ENCODE measurements around the gene CACNA1D.

The CACNA1D gene

DNA sequence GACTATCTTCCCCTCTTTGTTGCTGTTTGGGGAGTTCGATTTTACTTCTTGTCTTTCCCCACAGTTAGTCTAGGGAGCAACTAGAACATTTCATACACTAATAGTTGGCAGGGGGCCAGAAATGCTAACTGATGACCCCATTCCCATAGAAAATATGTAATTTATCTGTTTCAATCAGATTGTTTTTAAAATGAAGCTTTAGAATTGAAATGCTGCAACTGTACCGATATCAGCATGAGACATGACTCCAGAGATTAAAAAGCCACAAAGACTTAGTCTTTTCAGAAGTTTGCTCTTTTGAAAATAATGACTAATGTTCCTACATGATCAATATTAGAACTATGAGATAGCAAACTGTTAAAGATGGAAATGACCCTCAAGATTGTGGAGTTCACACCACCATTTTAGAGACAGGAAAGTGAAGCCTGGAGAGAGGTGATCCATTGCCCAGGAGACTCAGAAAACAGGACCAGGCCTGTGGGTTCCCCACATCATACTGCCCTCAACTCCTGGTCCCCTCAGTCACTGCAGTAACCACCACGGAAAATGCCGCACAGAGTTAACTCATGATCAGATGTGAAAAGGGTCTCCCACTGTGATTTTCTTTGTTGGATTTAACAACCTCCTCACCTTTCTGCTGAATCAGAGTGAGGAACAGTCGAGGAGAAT, 221.5 kb downstream of the CACNA1D start:
- DNase-seq (ENCODE audit: low read depth) = no peak

- DNase-seq (ENCODE audit: low read depth) = no peak
These were observed 222.6 kb downstream of the CACNA1D start for GRCh38 chr3:53716998-53717397.

DNA sequence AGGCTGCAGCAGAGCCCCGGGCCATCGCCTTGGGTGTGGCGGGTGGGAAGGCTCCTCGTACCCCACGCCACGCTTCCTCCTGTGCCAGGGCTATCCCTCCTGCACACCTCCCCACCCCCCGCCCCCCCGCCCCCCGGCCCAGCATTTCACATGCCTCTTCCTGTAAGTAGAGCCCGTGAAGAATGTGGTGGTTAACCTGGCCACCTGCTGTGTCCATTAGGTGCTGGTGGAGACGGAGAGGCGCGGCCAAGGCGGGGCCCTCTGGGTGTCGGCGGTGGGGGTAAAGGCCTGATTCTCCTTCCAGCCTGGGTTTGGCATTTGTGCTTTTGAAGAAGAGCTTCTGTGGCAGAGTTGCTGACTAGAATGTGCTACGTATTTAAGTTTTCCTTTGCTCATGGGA, 224.1 kb downstream of the CACNA1D start:
- DNase-seq (ENCODE audit: low read depth) = no peak

DNA sequence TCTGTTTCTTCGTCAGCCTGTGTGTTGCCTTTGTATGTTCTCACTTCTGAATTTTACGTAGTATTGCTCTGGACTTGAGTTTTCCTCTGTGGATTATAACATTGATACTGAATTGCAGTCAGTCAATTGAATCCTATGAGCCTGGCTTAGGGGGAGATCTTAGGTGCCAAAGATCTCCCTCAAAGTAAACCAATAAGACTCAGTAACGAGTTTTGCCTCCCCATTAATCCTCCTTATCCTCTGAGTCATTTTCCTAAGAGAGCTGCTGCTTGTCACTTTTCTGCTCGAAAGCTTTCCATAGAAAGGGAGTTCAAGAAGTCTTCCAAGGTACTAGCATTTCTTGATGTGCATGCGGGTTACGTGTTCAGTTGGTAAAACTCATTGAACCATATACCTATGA, 225.4 kb downstream of the CACNA1D start:
- DNase-seq (ENCODE audit: low read depth) = no peak

DNA sequence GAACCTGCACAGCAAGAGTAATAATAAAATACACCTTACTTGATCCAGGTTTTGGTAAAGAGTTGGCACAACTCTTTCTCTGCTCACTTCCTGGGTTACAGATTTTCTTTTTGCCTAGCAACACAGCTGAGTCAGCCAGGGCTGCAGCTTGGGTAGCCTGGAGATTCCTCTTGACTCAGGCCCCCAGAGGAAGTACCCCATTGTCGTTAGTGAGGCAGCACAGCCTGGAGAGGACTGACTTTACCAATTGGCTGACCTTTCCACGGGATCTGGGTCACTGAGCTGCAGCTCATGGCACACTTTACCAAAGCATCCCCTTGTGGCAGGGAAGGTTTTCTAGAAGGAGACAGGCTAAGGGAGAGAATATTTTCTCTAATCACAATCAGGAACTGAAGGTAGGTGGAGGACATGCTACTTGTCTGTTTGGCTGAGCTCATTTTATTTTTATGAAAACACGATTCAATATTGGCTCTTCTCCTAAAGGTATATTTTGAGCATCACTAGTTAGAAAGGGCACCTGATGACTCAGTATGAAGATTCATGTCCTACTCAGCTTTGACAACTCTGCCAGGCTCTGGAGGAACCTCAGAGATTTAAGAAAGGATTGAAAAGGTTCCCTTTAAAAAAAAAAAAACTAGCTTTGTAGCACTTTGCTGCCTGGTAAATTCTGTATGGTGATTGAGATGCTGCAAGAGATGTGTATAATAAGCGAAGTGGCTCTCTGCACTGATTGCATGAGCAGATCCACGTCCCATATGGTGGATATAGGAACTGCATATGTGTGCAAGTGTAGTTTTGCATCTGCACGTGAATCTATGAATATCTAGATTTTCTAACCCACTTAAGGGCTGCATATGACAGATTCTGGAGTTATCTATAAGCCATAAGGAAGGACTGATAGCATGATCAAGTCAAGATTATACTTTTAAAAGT, 227.0 kb downstream of the CACNA1D start:
- no peak for DNase-seq (ENCODE audit: low read depth)

DNA sequence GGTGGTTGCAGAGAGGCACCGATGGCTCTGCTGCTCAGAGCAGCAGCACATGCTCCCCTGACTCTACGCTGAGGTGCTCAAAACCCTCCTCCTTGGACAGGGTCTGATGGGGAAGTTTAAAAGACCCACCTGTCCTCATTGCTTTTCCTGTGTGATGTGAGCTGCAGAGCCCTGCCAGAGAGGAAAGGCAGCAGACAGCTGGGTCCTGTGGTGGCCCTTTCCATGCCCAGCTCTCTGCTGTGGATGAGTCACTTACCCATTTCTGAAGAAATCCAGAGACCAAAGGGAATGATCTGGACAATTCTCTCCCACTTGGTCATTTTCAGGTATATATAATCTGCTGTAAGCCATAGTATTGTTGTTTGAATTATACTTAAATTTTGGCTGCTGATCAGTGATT, 230.2 kb downstream of the CACNA1D start:
- no peak for DNase-seq (ENCODE audit: low read depth)

DNA sequence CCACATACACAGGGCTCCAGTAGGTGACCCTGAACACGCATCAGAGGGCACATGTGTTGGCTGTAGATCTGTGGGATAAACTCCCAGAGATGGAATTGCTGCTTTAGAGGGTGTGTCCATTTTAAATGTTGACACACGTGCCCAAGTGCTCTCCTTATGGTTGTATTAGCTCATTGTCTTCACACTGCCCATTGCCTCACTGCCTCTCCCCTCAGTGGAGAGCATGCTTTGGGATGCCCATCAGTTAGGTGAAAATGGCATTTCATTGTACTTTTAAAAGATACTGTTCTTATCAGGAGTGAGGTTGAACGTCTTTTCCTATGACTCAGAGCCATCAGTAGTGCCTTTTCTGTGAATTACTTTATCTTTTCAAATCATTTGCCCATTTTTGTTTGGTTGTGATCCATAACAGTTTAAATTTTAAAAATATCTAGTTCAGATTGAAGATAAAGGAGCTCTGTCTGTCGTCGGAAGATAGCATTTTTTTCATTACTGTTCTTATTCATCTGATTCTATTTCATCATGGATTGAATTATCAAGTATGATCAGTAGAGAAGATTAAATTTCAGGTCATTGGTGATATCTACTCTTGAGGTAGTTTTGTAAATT, 231.1 kb downstream of the CACNA1D start:
- no peak for DNase-seq (ENCODE audit: low read depth)

DNA sequence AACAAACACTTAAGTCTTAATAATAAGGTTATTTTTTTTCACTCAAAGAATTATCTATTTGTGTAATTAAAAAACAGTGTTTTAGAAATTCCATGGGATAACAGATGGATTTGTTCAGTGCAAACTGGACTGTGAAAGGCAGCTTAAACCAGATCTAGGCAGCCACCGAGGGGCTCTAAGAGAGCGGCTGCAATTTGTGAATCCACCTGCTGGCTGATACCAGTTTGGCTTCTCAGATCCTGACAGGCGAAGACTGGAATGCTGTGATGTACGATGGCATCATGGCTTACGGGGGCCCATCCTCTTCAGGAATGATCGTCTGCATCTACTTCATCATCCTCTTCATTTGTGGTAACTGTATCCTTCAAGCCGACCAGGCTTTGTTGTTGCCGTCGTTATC, 232.2 kb downstream of the CACNA1D start:
- DNase-seq (ENCODE audit: low read depth) = no peak

- DNase-seq (ENCODE audit: low read depth) = no peak
These were observed 234.2 kb downstream of the CACNA1D start for GRCh38 chr3:53728606-53729005.

DNA sequence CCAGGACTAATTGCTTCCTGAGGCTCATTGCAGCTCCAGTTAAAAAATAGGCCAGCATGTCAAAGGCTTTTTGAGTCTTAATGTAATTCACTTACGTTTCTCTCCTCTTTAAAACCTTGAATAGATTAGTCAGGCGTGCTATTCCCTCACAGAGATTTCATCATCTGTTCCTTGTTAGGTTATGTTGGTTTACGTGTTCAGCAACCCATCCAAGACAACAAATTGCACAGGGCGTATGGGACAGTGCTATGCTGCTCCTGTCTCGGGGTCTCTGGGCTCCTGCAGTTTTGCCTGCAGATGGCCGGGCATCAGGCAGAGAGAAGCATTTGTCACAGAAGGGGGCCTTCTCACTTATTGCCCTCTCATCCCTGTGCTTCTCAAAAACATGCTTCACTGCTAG, 234.7 kb downstream of the CACNA1D start:
- DNase-seq (ENCODE audit: low read depth) = no peak

- no peak for DNase-seq (ENCODE audit: low read depth)
These were observed 235.2 kb downstream of the CACNA1D start for GRCh38 chr3:53729618-53730017.

DNA sequence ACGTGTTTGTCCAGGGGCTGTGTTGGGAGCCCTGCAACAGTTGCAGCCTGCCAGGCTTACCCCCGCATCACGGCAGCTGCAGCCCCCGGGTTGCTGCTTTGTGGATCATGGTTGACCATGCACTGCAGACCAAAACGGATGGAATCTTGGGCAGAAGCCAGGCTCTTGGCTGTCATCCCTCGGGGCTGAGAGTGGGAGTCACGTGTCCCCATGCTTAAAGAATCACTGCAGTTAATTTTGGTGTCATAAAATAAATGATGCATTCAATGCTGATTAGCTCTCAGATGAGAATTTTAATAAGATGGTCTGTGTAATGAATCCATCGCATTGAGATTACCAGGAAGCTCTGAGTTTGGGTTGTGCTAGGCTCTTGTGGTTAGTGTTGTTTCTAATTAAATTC, 236.2 kb downstream of the CACNA1D start:
- DNase-seq (ENCODE audit: low read depth) = no peak

GRCh38 chr3:53731934-53732624, 237.7 kb downstream of the CACNA1D start:
- no peak for DNase-seq (ENCODE audit: low read depth)

DNA sequence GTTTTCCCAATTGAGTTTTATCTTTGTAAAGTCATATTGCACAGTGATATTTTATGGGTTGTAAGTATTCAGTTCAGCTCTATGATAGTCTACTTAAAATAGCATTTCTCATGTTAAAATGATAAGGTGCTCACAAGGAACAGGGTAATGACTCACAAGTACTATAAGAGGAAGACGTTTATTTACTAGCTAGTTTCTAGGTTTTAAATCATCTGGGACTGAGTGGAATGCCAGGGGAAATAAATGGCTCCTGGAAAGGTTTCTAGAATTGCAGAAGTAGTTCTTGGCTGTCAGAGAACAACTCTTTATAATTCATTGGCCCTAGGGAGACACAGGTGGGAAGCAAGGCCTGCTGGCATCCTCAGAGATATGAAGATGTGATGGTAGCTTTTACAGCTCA, 239.0 kb downstream of the CACNA1D start:
- DNase-seq (ENCODE audit: low read depth) = no peak

- DNase-seq (ENCODE audit: low read depth) = no peak
These were observed 245.6 kb downstream of the CACNA1D start for GRCh38 chr3:53739966-53740365.

GRCh38 chr3:53740956-53741355, 246.5 kb downstream of the CACNA1D start:
- no peak for DNase-seq (ENCODE audit: low read depth)

- DNase-seq (ENCODE audit: low read depth) = no peak
These were observed 249.9 kb downstream of the CACNA1D start for GRCh38 chr3:53744351-53744750.

GRCh38 chr3:53747559-53747958, 253.1 kb downstream of the CACNA1D start:
- DNase-seq (ENCODE audit: low read depth) = no peak

DNA sequence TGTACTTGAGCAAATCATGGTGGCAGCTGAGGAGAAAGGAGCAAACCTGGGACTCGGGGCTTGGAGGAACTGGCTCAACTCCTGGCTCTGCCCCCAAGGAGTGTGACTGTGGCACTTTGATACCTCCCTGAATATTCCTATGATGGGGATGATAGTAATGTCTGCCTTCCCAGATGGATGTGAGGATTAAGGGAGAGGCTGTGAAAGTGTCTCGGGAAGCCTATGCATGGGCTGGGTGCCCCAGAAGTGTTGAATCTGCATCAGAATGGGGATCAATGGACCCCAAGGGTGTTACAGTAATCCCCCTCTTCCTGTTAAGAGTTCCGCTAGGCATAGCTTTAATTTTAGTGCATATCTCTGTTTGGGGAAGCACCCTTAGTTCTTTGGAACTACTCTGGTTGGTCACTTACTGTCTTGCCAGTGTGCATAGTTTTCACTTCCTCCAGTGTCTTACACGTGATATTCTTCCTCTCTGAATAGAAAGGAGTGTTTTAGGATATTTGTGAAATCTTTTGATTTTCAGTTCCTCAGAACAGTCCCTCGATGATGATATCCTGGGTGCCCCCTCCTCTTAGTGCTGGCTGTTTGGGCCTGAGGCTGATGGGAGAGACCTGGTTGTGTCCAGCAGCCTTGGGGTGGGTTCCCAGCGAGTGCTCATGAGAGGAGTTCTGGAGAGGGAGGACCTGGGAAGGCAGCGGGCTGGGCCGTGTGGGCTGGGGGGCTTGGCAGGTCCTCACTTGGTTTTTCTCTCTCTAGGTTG, 254.3 kb downstream of the CACNA1D start:
- no peak for DNase-seq (ENCODE audit: low read depth)

DNA sequence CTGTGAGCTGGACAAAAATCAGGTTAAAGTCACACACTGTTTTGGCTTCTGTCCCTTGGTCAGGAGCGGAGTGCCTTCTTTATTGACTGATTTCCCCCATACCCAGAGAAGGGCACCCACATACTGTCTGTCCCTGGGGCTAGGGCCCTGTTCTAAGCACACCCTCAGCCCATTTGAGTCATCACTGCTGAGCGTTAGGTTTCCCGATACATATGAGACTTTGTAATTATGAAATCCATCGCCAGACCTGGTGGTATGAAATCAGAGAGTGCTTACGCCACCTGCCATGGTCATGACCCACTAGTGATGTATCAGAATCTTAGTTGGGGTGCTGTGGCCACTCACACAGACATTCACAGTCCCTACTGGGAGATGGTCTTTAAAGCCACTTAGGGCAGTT, 255.0 kb downstream of the CACNA1D start:
- no peak for DNase-seq (ENCODE audit: low read depth)
